ENCODE results near the gene LHFPL6.

The LHFPL6 gene

GRCh38 chr13:39512687-39513086 lies 90.3 kb downstream of the LHFPL6 start:
- DNase-seq (ENCODE audit: extremely low read depth, low read depth) = no peak
- no peak for TF ChIP-seq CTCF (IDR thresholded peaks at IDR 0.05; ENCODE audit: low read depth, low read length, missing control alignments)
- H3K4me3 ChIP-seq (replicated peaks; ENCODE audit: low read depth, low read length) = no peak overlapping the region

GRCh38 chr13:39510316-39510695 lies 92.7 kb downstream of the LHFPL6 start:
- no peak for TF ChIP-seq CTCF (IDR thresholded peaks at IDR 0.05; ENCODE audit: low read depth, low read length, missing control alignments)
- H3K4me3 ChIP-seq (replicated peaks; ENCODE audit: low read depth, low read length) = no peak overlapping the region
- no peak for DNase-seq (ENCODE audit: extremely low read depth, low read depth)

- no peak for TF ChIP-seq CTCF (IDR thresholded peaks at IDR 0.05; ENCODE audit: low read depth, low read length, missing control alignments)
- no peak for DNase-seq (ENCODE audit: extremely low read depth, low read depth)
- H3K4me3 ChIP-seq (replicated peaks; ENCODE audit: low read depth, low read length) = no peak overlapping the region
Observed at GRCh38 chr13:39509616-39510315, 93.2 kb downstream of the LHFPL6 start.

GRCh38 chr13:39506559-39507390 lies 96.2 kb downstream of the LHFPL6 start:
- TF ChIP-seq CTCF (IDR thresholded peaks at IDR 0.05; ENCODE audit: low read depth, low read length, missing control alignments) = no peak
- DNase-seq (ENCODE audit: extremely low read depth, low read depth) = no peak
- no peak overlapping the region for H3K4me3 ChIP-seq (replicated peaks; ENCODE audit: low read depth, low read length)

- no peak for TF ChIP-seq CTCF (IDR thresholded peaks at IDR 0.05; ENCODE audit: low read depth, low read length, missing control alignments)
- no peak for DNase-seq (ENCODE audit: extremely low read depth, low read depth)
- no peak overlapping the region for H3K4me3 ChIP-seq (replicated peaks; ENCODE audit: low read depth, low read length)
Observed at GRCh38 chr13:39505151-39505550, 97.8 kb downstream of the LHFPL6 start.

GRCh38 chr13:39503048-39503447 lies 99.9 kb downstream of the LHFPL6 start:
- H3K4me3 ChIP-seq (replicated peaks; ENCODE audit: low read depth, low read length) = no peak overlapping the region
- TF ChIP-seq CTCF (IDR thresholded peaks at IDR 0.05; ENCODE audit: low read depth, low read length, missing control alignments) = no peak
- no peak for DNase-seq (ENCODE audit: extremely low read depth, low read depth)

Measured in HFF-Myc (cell line).